GM19099 (cell line): Measurements from ENCODE around the gene GNGT2.

Source experiments
- POLR2A ChIP-seq: IDR thresholded peaks from 3 replicates; pipeline ENCODE4 v1.6.1; 2011; ENCODE audit warnings: low read depth; ENCODE audit not compliant: insufficient read length; ENCODE audit errors: extremely low read depth

GNGT2 gene

DNA sequence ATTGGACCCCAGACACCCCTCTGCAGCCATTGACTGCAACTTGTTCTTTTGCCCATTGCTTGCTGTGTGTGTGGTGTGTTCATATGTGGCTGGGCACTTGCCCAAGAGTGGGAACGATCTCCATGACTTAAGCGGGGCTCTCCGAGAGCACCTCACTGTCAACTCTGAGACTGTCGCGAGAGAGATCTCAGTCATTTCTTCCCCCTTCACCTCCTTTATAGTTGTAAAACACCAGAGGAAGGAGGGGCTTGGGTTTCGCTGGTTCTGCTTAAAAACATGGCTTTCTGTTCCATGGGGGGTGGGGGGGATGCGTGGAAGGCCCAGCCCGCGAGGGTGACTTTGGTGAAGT is 12.8 kb upstream of the GNGT2 start:
- no peak for TF ChIP-seq POLR2A

DNA sequence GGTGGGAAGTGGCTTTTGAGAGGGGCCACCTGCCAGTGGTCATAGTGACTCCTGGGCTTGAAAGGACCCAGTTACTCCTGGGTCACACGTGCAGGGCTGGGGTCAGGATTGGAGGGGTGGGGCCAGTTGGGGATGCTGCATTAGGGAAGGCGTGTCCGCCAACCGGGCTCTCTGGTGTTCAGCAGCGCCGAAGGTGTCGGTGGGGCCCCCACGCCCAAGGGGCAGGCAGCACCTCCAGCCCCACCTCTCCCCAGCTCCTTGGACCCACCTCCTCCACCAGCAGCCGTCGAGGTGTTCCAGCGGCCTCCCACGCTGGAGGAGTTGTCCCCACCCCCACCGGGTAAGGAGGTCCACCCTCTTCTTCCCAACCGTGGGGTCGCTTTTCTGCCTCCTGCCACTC is 9.6 kb upstream of the GNGT2 start:
- TF ChIP-seq POLR2A = no peak

DNA sequence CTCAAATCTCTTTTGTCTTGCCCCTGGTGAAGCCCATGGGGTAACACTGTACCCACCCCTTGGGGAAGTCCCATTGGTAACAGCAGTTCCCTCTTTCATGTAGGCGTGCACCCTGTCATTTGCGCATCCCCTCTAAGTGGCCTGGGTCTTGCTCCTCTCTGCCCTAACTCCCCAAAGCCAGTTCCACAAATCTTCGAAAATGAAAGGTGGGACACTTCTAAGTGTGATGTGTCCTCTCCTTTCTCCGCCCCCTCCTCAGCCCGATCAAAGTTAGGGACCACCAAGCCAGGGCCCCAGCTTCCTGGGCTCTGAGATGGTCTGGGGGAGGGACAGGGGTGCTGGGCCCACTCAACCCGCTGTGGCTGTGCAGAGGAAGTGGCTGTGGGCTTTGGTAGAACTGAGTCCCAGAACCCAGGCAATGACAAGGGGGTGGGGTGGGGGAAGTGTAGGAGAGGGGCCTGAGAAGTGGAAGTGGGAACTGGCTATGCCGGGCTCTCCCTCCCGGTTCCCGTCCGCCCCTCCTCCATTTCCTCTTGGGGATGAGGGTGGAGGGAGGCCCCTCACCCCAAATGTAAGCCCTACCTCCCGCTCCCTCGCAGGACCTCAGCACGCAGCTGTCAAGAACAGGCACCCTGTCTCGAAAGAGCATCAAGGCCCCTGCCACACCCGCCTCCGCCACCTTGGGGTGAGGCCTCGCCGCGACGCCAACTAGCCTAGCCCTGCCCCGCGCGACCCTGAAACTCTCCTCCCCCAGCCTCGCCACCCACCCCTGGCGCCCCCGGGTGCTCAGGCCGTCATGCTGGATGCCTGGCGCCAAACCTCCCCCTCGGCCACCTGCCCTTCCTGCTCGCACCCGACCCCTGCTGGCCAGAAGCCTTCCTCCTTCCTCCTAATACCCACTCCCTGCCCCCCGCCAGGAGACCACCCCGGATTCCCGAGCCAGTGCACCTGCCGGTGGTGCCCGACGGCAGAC is 8.9 kb upstream of the GNGT2 start:
- TF ChIP-seq POLR2A = no peak

DNA sequence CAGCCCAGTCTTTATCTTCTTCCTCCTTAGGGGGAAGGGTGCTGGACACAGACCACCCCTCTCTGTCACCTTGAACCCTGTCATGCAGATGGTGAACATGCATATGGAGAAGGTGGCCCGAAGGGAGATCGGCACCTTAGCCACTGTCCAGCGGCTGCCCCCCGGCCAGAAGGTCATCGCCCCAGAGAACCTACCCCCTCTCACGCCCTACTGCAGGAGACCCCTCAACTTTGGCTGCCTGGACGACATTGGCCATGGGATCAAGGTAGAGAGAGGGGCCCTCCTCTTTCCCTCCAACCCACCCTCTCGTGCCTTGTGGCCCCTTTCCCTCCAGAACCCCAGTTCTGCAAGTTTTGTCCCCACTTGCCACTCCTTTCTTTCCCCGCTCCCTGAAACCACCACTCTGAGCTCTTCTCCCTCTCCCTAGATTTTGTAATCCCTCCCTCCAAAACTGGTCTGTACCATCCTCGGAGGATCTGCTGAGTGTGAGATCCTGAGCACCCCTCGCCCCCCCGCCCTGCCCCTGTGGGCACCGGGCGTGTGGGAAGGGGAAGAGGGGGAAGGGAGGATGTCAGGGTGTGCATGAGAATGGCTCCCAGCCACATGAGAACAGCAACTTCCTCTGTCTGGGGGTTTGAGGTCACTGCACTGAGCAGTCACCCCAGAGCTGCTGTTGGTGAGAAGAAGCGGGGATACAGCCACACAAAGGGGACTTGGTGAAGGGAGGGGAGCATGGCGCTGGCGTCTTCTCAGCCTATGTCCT is 7.5 kb upstream of the GNGT2 start:
- peak; percentile 13 for TF ChIP-seq POLR2A

DNA sequence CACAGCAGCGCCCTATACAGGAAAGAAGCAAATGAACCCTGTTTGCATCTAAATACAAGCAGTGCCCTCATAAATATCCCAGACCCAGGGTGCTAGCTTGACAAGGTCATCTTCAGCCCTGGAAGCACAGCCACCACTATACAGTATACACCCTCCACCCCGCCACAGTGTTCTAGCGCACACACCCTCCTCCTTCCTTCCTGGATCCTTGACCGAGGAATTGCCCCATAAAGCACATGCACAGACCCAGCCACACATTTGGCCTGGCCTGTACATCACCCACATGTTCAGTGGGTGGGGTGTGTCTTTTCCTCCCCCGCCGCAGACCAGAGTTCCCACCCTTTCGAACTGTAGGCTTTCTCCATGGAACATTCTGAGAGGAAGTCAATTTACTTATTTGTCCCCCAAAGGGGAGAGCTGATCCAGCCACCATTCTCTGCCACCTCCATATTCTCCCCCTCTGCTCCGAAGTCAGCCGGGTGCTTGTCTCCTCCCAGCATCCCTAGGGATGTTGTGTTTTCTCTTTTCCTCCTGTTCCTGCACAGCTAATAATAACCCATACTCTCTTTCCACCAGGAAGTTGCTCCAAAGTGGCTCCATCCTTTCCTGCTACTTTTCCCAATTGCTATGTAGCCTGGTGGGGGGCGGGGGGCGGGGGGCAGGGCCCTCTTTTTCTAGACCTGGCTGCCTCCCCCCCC is 6.7 kb upstream of the GNGT2 start:
- no peak for TF ChIP-seq POLR2A

DNA sequence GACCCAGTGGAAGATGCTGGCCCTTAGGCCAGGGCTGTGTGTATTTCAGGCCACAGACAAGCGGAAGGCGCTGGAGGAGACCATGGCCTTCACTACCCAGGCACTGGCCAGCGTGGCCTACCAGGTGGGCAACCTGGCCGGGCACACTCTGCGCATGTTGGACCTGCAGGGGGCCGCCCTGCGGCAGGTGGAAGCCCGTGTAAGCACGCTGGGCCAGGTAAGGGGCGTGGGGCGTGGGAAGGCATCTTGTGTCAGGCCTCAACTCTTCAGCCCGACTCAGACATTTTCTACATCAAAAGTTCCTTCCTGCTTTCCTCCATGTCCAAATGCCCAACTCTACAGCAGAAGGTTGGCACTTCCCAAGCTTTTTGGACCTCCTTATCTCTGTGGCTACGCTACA is 6.1 kb upstream of the GNGT2 start:
- no peak for TF ChIP-seq POLR2A

DNA sequence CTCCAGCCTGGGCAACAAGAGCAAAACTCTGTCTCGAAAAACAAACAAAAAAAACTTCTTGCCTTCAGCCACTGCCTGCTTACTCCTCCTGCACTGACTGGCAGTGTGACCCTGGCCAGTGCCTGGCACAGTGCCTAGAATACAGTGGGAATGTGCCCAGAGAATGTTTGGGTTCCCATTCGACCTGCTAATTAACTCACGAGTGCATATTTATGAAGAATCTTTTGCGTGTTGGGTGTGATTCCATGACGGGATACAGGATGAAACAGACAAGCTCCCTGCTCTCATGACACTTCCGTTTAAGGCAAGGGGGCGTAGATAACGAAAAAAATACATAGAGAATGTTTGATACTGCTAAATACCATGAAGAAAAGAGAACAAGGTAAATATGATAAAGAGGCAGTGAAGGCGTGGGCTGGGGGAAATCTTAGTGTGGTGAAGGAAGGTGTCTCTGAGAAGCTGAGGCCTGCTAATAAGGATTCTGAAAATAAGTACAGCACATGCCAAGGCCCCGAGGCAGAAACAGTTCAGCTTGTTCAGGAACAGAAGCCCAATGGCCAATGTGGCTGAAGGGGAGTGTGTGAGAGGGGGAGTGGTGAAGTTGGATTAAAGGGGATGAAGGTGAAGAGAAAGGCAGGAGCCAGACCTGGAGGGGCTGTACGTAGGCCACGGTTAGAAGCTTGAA is 4.4 kb upstream of the GNGT2 start:
- no peak for TF ChIP-seq POLR2A

DNA sequence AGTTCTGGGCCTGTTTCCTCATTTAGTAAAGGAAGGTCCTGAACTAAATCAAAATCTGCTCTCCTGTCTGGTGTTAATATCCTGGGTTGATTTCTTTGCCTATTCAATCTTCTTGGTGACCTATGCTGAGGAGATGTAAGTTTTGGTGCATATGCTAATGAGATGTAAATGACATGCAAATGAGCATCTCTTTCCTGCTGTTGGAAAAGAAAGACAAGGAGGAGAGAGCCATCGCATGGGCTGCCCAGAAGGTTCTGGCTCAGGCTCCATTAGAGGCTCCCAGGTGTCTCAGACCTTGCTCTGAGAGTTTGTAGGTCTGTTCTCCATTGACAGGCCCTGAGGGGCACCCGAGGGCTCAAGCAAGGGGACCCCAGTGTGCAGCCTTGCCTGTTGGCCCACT is 3.5 kb upstream of the GNGT2 start:
- TF ChIP-seq POLR2A = peak; percentile 30

DNA sequence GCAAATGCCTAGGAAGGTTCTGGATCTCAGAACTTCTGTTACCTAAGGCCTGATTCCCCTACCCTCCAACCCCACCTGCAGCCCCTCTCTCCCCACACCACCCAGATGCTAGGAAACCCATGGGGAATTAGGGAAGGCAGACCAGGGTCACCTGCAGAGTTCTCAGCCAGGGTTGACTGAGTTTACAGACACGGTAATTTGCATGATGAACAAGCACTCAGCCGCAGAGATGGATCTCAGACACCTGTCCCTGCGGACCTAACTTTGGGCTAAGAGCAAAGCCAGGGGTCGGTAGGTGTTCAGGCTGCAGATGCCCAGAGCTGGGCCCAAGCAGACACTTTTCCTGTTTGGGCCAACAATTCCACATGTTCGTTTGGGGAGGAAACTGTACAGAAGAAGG is 3.0 kb upstream of the GNGT2 start:
- TF ChIP-seq POLR2A = peak; percentile 37

DNA sequence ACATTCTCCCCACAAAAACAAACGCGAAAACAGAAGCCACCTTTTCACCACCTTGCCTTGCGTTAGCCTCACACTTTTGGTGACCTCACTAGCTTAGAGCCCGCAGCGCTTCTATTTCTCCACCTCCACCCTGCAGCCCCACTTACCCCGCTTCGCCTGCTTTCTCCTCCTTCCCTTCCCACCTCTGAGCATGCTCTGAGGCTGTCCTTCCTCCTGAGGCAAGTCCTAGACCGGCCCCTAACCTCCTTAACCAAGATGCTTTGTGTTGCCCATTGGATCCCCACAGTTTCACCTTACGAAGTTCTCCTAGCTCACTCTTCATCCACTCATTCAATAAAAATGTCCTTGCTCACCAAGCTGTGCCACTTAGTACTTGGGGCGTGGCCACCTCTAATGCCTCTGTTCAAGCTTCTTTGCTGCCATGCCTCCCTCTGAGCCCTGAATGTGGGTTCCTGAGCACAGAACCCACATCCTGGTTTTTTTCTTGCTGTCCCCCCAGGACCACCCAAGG is 1.3 kb downstream of the GNGT2 start:
- TF ChIP-seq POLR2A = no peak

DNA sequence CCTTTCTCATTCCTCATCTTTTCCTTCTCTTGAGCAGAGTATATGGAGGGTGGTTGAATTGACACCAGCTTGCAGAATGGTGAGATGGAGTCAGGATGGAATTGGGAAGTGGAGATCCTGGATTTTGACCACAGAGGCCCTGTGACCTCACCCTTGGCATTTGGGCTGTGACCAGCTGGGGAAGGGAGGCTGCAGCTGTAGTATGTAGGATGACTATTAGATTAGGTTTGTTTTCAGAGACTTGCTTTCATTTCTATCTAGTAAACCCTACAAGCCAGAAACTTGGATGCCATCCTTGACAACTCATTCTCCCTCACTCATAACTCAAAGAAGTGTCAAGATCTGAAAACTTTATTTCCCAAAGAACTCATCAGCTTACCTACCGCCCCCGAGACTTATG is 5.9 kb downstream of the GNGT2 start:
- TF ChIP-seq POLR2A = no peak

DNA sequence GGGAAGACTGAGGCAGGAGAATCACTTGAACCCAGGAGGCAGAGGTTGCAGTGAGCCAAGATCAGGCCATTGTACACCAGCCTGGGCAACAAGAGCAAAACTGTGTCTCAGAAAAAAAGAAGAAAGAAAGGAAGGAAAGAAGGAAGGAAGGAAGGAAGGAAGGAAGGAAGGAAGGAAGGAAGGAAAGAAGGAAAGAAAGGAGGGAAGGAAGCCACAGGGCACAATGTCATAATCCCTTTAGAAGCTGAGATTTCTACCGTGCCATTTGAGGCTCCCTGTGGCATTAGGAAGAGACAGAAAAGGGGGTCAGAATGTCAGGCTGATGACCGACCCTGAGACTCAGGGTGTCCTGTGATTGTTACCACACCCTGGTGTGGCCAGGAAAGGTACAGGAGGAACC is 6.6 kb downstream of the GNGT2 start:
- no peak for TF ChIP-seq POLR2A

DNA sequence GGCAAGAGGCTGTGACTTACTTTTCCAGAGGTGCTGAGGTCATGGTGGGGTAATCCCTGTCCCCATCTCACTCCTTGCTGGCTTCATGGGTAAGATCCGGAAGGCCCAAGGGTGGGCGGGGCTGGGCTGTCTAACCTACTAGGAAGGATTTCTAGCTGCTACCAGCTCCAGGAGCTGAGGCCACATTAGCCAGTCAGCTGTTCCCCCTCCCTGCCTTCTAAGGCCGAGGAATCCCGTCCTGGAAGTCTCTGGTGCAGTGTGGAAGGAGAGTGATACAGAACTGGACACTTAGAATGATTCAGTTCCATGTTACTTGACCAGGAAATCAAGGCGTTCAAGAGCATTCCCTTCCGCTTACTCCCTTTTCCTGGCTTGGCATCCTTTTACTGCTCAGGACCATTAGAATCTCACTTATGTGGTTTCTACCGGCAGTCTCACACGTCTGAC is 8.9 kb downstream of the GNGT2 start:
- no peak for TF ChIP-seq POLR2A

DNA sequence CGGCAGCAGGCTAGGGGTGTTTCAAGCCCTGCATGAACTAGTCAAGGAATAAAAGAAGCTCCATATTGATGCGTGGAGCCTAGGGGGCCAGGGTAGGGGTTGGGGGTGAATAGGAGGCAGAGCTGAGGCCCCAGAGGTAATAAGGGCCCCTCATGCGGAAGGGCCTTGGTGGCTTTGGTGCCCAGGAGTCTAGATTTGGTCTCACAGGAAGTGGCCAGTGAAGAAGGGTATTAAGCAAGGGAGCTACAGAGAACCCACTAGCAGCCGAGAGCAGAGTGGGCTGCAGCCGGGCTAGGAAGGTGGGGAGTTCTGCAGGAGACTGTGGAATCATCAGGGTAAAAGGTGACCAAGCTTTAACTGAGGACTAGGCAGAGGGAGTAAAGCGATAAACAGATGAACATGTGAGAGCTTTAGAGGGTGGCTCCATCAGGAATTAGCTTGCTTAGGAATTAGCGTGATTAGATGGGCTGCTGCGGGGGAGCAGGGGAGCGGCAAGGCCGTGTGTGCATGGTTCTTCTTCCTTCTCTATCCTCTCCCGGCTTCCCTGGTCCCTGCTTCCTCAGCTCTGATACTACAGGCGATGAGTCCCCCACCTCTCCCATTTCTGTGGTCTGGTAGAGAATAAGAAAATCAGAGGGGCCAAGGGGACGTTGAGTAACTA is 9.8 kb downstream of the GNGT2 start:
- no peak for TF ChIP-seq POLR2A
